H1 (cell line): ENCODE measurements around the gene AP4M1. TPM values are rescaled to one million over a fixed set of nuclear protein-coding genes. Genes with fewer than 3 reads are reported as not detected.
A peak's percentile ranks its signal among the peaks of the same experiment; 100 is the strongest.

ENCODE experiments used
- CTCF ChIA-PET: fragments of 300-600 bp; sonication (Branson Sonifier 250); formaldehyde crosslinking; loops from one replicate; lab custom pipeline; 2021; ENCODE audit not compliant: partially characterized antibody; lab: Charles Lee
- POLR2A ChIA-PET: fragments of 300-600 bp; sonication (Branson Sonifier 250); formaldehyde crosslinking; loops from one replicate; lab custom pipeline; 2021; ENCODE audit warnings: inconsistent platforms; ENCODE audit not compliant: partially characterized antibody; lab: Charles Lee
- DNase-seq, 2 experiments: peaks; one replicate each; pipeline versions ENCODE4 v3.0.0 to v3.0.0-alpha.2; 2010 to 2022; ENCODE audit warnings: low spot score in 2 of 2, low read depth in 1 of 2, mixed read lengths in 1 of 2
- FAIRE-seq: peaks from 2 replicates; lab custom pipeline; 2011; peaks lifted over from hg19 to GRCh38; lab: Jason Lieb, UNC
- H2AFZ ChIP-seq: 2 replicates; pipeline ENCODE4 v1.8.1; 2012; ENCODE audit warnings: low read length, inconsistent platforms
- H2AK5ac ChIP-seq: 2 replicates; pipeline ENCODE4 v1.6.1; 2013; ENCODE audit warnings: low read depth, low read length
- H2BK120ac ChIP-seq: replicated peaks from 2 replicates; pipeline ENCODE3; 2013; ENCODE audit warnings: low read depth, low read length, inconsistent platforms
- H2BK12ac ChIP-seq: 2 replicates; pipeline ENCODE4 v1.6.1; 2013; ENCODE audit warnings: low read depth, low read length
- H2BK15ac ChIP-seq: 2 replicates; pipeline ENCODE4 v1.6.1; 2013; ENCODE audit warnings: low read length
- H2BK20ac ChIP-seq: 2 replicates; pipeline ENCODE4 v1.6.1; 2013; ENCODE audit warnings: low read length
- H2BK5ac ChIP-seq: 2 replicates; pipeline ENCODE4 v1.6.1; 2013; ENCODE audit warnings: low read depth, low read length
- H3K14ac ChIP-seq: 2 replicates; pipeline ENCODE4 v1.6.1; 2013; ENCODE audit warnings: inconsistent platforms; ENCODE audit not compliant: insufficient read length
- H3K18ac ChIP-seq: 2 replicates; pipeline ENCODE4 v1.6.1; 2013; ENCODE audit warnings: low read length; ENCODE audit errors: extremely low read depth
- H3K23ac ChIP-seq: 2 replicates; pipeline ENCODE4 v1.6.1; 2013; ENCODE audit warnings: inconsistent platforms; ENCODE audit not compliant: insufficient read length
- H3K23me2 ChIP-seq: 2 replicates; pipeline ENCODE4 v1.6.1; 2013; ENCODE audit warnings: low read depth, low read length
- H3K27ac ChIP-seq: 2 replicates; pipeline ENCODE4 v1.6.1; 2011; ENCODE audit warnings: low read depth, low read length, inconsistent platforms
- H3K27me3 ChIP-seq, 4 experiments: replicated peaks in 1 of 4; 1 replicate in 1 of 4; 2 replicates in 3 of 4; pipeline versions ENCODE4 v1.6.1 to v1.8.1; 2011 to 2013; ENCODE audit warnings: low read length in 3 of 4, mild to moderate bottlenecking in 3 of 4, inconsistent platforms in 2 of 4, mixed read lengths in 2 of 4, moderate library complexity in 1 of 4; ENCODE audit not compliant: control insufficient read depth in 3 of 4, insufficient read depth in 3 of 4; ENCODE audit errors: extremely low read depth in 1 of 4
- H3K36me3 ChIP-seq, 4 experiments: 2 replicates each; pipeline versions ENCODE4 v1.6.1 to v1.8.1; 2011 to 2013; ENCODE audit warnings: mild to moderate bottlenecking in 4 of 4, low read length in 3 of 4, moderate library complexity in 2 of 4, control low read depth in 1 of 4, inconsistent platforms in 1 of 4; ENCODE audit not compliant: insufficient read depth in 4 of 4, control insufficient read depth in 2 of 4
- H3K4ac ChIP-seq: replicated peaks from 2 replicates; pipeline ENCODE3; 2013; ENCODE audit warnings: low read length, low read depth, mixed read lengths, inconsistent platforms; ENCODE audit not compliant: insufficient read length
- H3K4me1 ChIP-seq, 4 experiments: replicated peaks in 1 of 4; 1 replicate in 1 of 4; 2 replicates in 3 of 4; pipeline versions ENCODE4 v1.6.1 to v1.8.1; 2011 to 2013; ENCODE audit warnings: low read length in 3 of 4, inconsistent platforms in 2 of 4, mixed read lengths in 1 of 4; ENCODE audit not compliant: insufficient read depth in 4 of 4, control insufficient read depth in 3 of 4
- H3K4me2 ChIP-seq, 2 experiments: 2 replicates each; pipeline versions ENCODE4 v1.6.1 to v1.8.1; 2011 to 2013; ENCODE audit warnings: low read depth in 2 of 2, low read length in 2 of 2, control low read depth in 1 of 2, inconsistent platforms in 1 of 2, mild to moderate bottlenecking in 1 of 2; ENCODE audit not compliant: insufficient read depth in 1 of 2
- H3K4me3 ChIP-seq, 4 experiments: fragments of 200-600, 300-600 bp in 1 of 4; sonication (generic), shearing (Covaris generic), sonication (Bioruptor Twin) in 1 of 4; 2 replicates each; pipeline versions ENCODE4 v1.5.1 to v1.8.1; 2011 to 2016; ENCODE audit warnings: low read length in 4 of 4, low read depth in 3 of 4, control low read depth in 2 of 4, inconsistent platforms in 2 of 4, mild to moderate bottlenecking in 2 of 4, mixed read lengths in 1 of 4, moderate library complexity in 1 of 4; ENCODE audit not compliant: insufficient read depth in 2 of 4; ENCODE audit errors: extremely low read depth in 1 of 4
- H3K56ac ChIP-seq: replicated peaks from 2 replicates; pipeline ENCODE3; 2013; ENCODE audit warnings: low read depth, mild to moderate bottlenecking, mixed read lengths, low read length, inconsistent platforms; ENCODE audit not compliant: insufficient read length
- H3K79me1 ChIP-seq: 2 replicates; pipeline ENCODE4 v1.6.1; 2013; ENCODE audit warnings: low read depth, low read length, control low read depth
- H3K79me2 ChIP-seq, 2 experiments: 2 replicates each; pipeline versions ENCODE4 v1.6.1 to v1.8.1; 2012 to 2013; ENCODE audit warnings: low read length in 2 of 2, mild to moderate bottlenecking in 2 of 2, inconsistent platforms in 1 of 2; ENCODE audit not compliant: insufficient read depth in 2 of 2, control insufficient read depth in 1 of 2
- H3K9ac ChIP-seq, 4 experiments: replicated peaks in 1 of 4; 1 replicate in 1 of 4; 2 replicates in 3 of 4; pipeline versions ENCODE4 v1.6.1 to v1.8.1; 2011 to 2013; ENCODE audit warnings: low read depth in 3 of 4, low read length in 3 of 4, control low read depth in 2 of 4, mild to moderate bottlenecking in 2 of 4, moderate library complexity in 2 of 4, inconsistent platforms in 1 of 4; ENCODE audit errors: extremely low read depth in 1 of 4
- H3K9me3 ChIP-seq, 2 experiments: 2 replicates each; pipeline versions ENCODE4 v1.6.1 to v1.8.1; 2012 to 2013; ENCODE audit warnings: mild to moderate bottlenecking in 2 of 2, moderate library complexity in 2 of 2, control low read depth in 1 of 2, inconsistent platforms in 1 of 2, low read depth in 1 of 2, low read length in 1 of 2, mixed read lengths in 1 of 2; ENCODE audit not compliant: insufficient read depth in 2 of 2
- H4K20me1 ChIP-seq, 2 experiments: replicated peaks in 1 of 2; 2 replicates each; pipeline versions ENCODE3 to v1.8.1; 2011 to 2013; ENCODE audit warnings: inconsistent platforms in 2 of 2, low read length in 2 of 2, mild to moderate bottlenecking in 1 of 2; ENCODE audit not compliant: insufficient read depth in 2 of 2, control insufficient read depth in 1 of 2
- H4K5ac ChIP-seq: 2 replicates; pipeline ENCODE4 v1.6.1; 2013; ENCODE audit warnings: low read length, low read depth, mixed read lengths, inconsistent platforms; ENCODE audit not compliant: insufficient read length
- H4K8ac ChIP-seq: 2 replicates; pipeline ENCODE4 v1.8.0; 2013; ENCODE audit warnings: mild to moderate bottlenecking, moderate library complexity, low read length, inconsistent platforms; ENCODE audit not compliant: insufficient read depth; ENCODE audit errors: extremely low read depth
- H4K91ac ChIP-seq: replicated peaks from 2 replicates; pipeline ENCODE3; 2013; ENCODE audit warnings: low read length, mixed read lengths, inconsistent platforms; ENCODE audit not compliant: insufficient read length
- ASH2L ChIP-seq: fragments of 200-600, 300-600 bp; sonication (generic); IDR thresholded peaks from one replicate; pipeline ENCODE4 v1.7.1; 2017; ENCODE audit warnings: low read length
- ATF3 ChIP-seq: IDR thresholded peaks from 2 replicates; pipeline ENCODE4 v1.6.1; 2011; ENCODE audit warnings: low read depth, mild to moderate bottlenecking, low read length; ENCODE audit not compliant: insufficient read depth
- CBX5 ChIP-seq: fragments of 300-800, 300-1000 bp; sonication (generic); IDR thresholded peaks from 2 replicates; pipeline ENCODE4 v1.7.1; 2016; ENCODE audit warnings: antibody characterized with exemption, low read length, low read depth
- CREB1 ChIP-seq: IDR thresholded peaks from 2 replicates; pipeline ENCODE4 v1.6.1; 2012; ENCODE audit warnings: inconsistent platforms
- GTF2F1 ChIP-seq: IDR thresholded peaks from 2 replicates; pipeline ENCODE4 v1.6.1; 2012; ENCODE audit warnings: low read depth, low read length, improper control_type of control experiment, borderline replicate concordance
- JUND ChIP-seq: IDR thresholded peaks from 2 replicates; pipeline ENCODE4 v1.6.1; 2011; ENCODE audit warnings: mild to moderate bottlenecking, improper control_type of control experiment, low read length
- KDM5A ChIP-seq: fragments of 200-600 bp; IDR thresholded peaks from 2 replicates; pipeline ENCODE4 v1.7.1; 2012; ENCODE audit warnings: mild to moderate bottlenecking, low read length, inconsistent platforms, mixed read lengths
- RAD21 ChIP-seq, 2 experiments: IDR thresholded peaks in 1 of 2; conservative IDR thresholded peaks in 1 of 2; 2 replicates each; pipeline ENCODE4 v1.6.1; 2011; ENCODE audit warnings: low read depth in 2 of 2, low read length in 2 of 2, improper control_type of control experiment in 1 of 2, inconsistent platforms in 1 of 2, mild to moderate bottlenecking in 1 of 2, moderate library complexity in 1 of 2
- SIN3A ChIP-seq, 2 experiments: IDR thresholded peaks in 1 of 2; conservative IDR thresholded peaks in 1 of 2; 2 replicates each; pipeline ENCODE4 v1.6.1; 2011 to 2012; ENCODE audit warnings: low read length in 2 of 2, improper control_type of control experiment in 1 of 2, low read depth in 1 of 2, mild to moderate bottlenecking in 1 of 2
- SP2 ChIP-seq: IDR thresholded peaks from 2 replicates; pipeline ENCODE4 v1.6.1; 2012; ENCODE audit warnings: mild to moderate bottlenecking, low read length, inconsistent platforms
- SUZ12 ChIP-seq: fragments of 200-600 bp; sonication (generic); IDR thresholded peaks from 2 replicates; pipeline ENCODE4 v1.6.1; 2012; ENCODE audit warnings: mild to moderate bottlenecking, inconsistent platforms, low read length, moderate library complexity, mixed read lengths
- YY1 ChIP-seq: IDR thresholded peaks from 2 replicates; pipeline ENCODE4 v1.6.1; 2011; ENCODE audit warnings: low read depth, mild to moderate bottlenecking, low read length
- WGBS, 2 experiments: shearing (Covaris generic) in 1 of 2; methylation state at CpG; one replicate each; pipeline versions ENCODE4 v1.1.6 to v1.1.7; 2013 to 2015; ENCODE audit warnings: low lambda C conversion rate in 2 of 2, mixed read lengths in 2 of 2, inconsistent platforms in 1 of 2, low coverage in 1 of 2, missing lambda C conversion rate in 1 of 2; ENCODE audit not compliant: insufficient replicate concordance in 2 of 2, insufficient coverage in 1 of 2, insufficient read length in 1 of 2; ENCODE audit errors: extremely low coverage in 1 of 2, missing lambda C conversion rate in 1 of 2; 5-methylcytosine and 5-hydroxymethylcytosine counted together
- polyA plus RNA-seq, 7 experiments: library from polyadenylated mRNA; depleted of rRNA in 3 of 7; stranded (reverse) in 5 of 7; unstranded in 2 of 7; fragments of >200 nt in 5 of 7; fragments of 200-250 nt in 2 of 7; gene quantifications; 1 replicate in 5 of 7; 2 replicates in 1 of 7; 4 replicates in 1 of 7; pipeline versions ENCODE4 v1.2.1 to v1.2.3, GENCODE V29; 2011 to 2013; ENCODE audit warnings: missing spikeins in 2 of 7, mixed read lengths in 2 of 7
- total RNA-seq: library from RNA; stranded (reverse); fragmentation: NEBNext Ultra II Directional; extraction: Animal tissue kit (Norgen Biotek cat#: 25700); gene quantifications from 2 replicates; pipeline ENCODE4 v1.2.1, GENCODE V29; 2021

The AP4M1 gene
- total and polyA plus RNA-seq, 2 of the 8 experiments (the other 6 are each of a cell fraction or from before 2014, with no cell fraction given), result 15.2 to 16.6 TPM

GRCh38 chr7:100071018-100071723, 30.3 kb upstream of the AP4M1 start:
- Histone ChIP-seq H3K27me3 (no peaks in the 10 kb centered on the region; a peak in 1 of 7 replicates), H2BK20ac (no peak overlapping the region), H3K14ac (no peak overlapping the region), H3K27ac (no peak overlapping the region), H3K36me3 (peaks cover 60 to 80% (median 73%) of the 10 kb centered on the region in 4 experiments), H4K91ac (no peak overlapping the region), H4K20me1 (no peaks in the 10 kb centered on the region), H2BK12ac (no peak overlapping the region), H3K4ac (no peak overlapping the region), H4K5ac (no peak overlapping the region), H2BK5ac (no peak overlapping the region), H3K79me2 (no peaks in the 10 kb centered on the region), H3K23ac (no peak overlapping the region), H2AFZ (no peak overlapping the region), H3K4me1 (no peaks in the 10 kb centered on the region), H2BK15ac (no peak overlapping the region), H3K4me3 (peak overlapping the region in 1 of 4 experiments; percentile 9; a peak in 1 of 8 replicates), H3K56ac (no peak overlapping the region), H3K23me2 (no peaks in the 10 kb centered on the region), H4K8ac (no peak overlapping the region), H3K4me2 (no peak overlapping the region), H2AK5ac (no peak overlapping the region), H3K9me3 (peaks cover 64 to 66% of the 10 kb centered on the region in 2 experiments), H2BK120ac (no peak overlapping the region), H3K79me1 (no peaks in the 10 kb centered on the region; the same call in none of the 2 replicates), H3K9ac (no peak overlapping the region), H3K18ac (no peak overlapping the region)
- CTCF ChIA-PET, result interaction anchor here (0.7 to 2.0 kb wide), 11 partner anchors 8 to 157 kb away, joined by 3 to 6 read pairs (median 4); no protein-coding TSS in a partner anchor
- no peak for FAIRE-seq
- WGBS, 2 experiments, result 96% methylated on average over 11 of the region's 11 CpGs; no CpG with 5 or more reads in 1 of the 2 experiments
- POLR2A ChIA-PET, result interaction anchor here (0.9 to 19.6 kb wide), 12 partner anchors 10 to 156 kb away, joined by 3 to 294 read pairs (median 5); partner anchors contain the start of genes AP4M1, COPS6, MCM7 and ZNF3
- DNase-seq, result no peak
- TF ChIP-seq SIN3A (conservative IDR thresholded peaks at IDR 0.05 in 1 of 2, IDR thresholded peaks at IDR 0.05 in 1 of 2; ENCODE audit: low read depth in 1 of 2, low read length in 2 of 2), result no peak
- no peak for TF ChIP-seq KDM5A
- TF ChIP-seq ATF3, result no peak
- no peak for TF ChIP-seq JUND
- no peak for TF ChIP-seq YY1
- no peak for TF ChIP-seq ASH2L
- peak; percentile 90 for TF ChIP-seq GTF2F1
- no peak for TF ChIP-seq SP2
- TF ChIP-seq SUZ12, result no peak
- no peak for TF ChIP-seq RAD21 (IDR thresholded peaks at IDR 0.05 in 1 of 2, conservative IDR thresholded peaks at IDR 0.05 in 1 of 2; ENCODE audit: low read depth in 2 of 2, low read length in 2 of 2)
- no peak for TF ChIP-seq CBX5
- no peak for TF ChIP-seq CREB1
